ENCODE measurements around the gene MAST3. TPM values are rescaled to one million over a fixed set of nuclear protein-coding genes. Genes with fewer than 3 reads are reported as not detected.

Gene MAST3
- total RNA-seq, 1 experiment from 2014 or later: 14.2 TPM

GRCh38 chr19:18119013-18119716 is 21.6 kb downstream of the MAST3 start:
- TF ChIP-seq POLR2A (IDR thresholded peaks at IDR 0.05; ENCODE audit: borderline replicate concordance, extremely low read depth, insufficient read depth, insufficient read length) (no peak), YY1 (IDR thresholded peaks at IDR 0.05; ENCODE audit: extremely low read depth, insufficient replicate concordance, low read depth, low read length) (no peak), TCF7L2 (IDR thresholded peaks at IDR 0.05; ENCODE audit: borderline replicate concordance, extremely low read depth, insufficient read depth, insufficient read length) (no peak), CEBPB (IDR thresholded peaks at IDR 0.05; ENCODE audit: low read depth) (no peak), JUND (IDR thresholded peaks at IDR 0.05) (no peak), SRF (IDR thresholded peaks at IDR 0.05; ENCODE audit: low read depth) (no peak), FOSL1 (IDR thresholded peaks at IDR 0.05; ENCODE audit: low read depth) (no peak)
- no peak overlapping the region for H3K27ac ChIP-seq (ENCODE audit: low read depth, low read length)
- intact Hi-C loops (cut with micrococcal nuclease): no loop called here
- ChIA-PET RAD21 (ENCODE audit: low non-redundant PET in 1 of 2, low total read pairs in 2 of 2, uncharacterized antibody in 2 of 2, unreplicated experiment in 2 of 2) (no interaction called here), CTCF (no interaction called here), POLR2A (interaction anchor here (1.7 kb wide), 1 partner anchor 163 kb away, joined by 5 read pairs; the partner anchor contains the start of gene JUND)
- ATAC-seq: no peak
- H3K4me2 ChIP-seq (ENCODE audit: low read length): peak overlapping the region; percentile 91
- no peaks in the 10 kb centered on the region for H4K20me1 ChIP-seq (ENCODE audit: insufficient read depth)
- no TSS peak for BruUV-seq (replicated peaks)
- DNase-seq (ENCODE audit: low read depth, low spot score): no peak
- peaks cover 11% of the 10 kb centered on the region; the same call in 1 of the 2 replicates for H3K79me2 ChIP-seq (ENCODE audit: insufficient read depth, low read length)
- H2AFZ ChIP-seq (ENCODE audit: low read depth, low read length, poor library complexity, severe bottlenecking): no peak overlapping the region
- H3K27me3 ChIP-seq (ENCODE audit: insufficient read depth, low read length): no peaks in the 10 kb centered on the region
- peak overlapping the region; percentile 83 for H3K9ac ChIP-seq (ENCODE audit: low read length)
- peak overlapping the region in 1 of 2 experiments; percentile 84; a peak in 2 of 4 replicates for H3K4me3 ChIP-seq (replicated peaks in 1 of 2; ENCODE audit: low read depth in 1 of 2, low read length in 2 of 2)
- no peaks in the 10 kb centered on the region for H3K9me2 ChIP-seq (ENCODE audit: insufficient read depth)
- peaks cover 0 to 7% of the 10 kb centered on the region in 2 experiments; a peak in 1 of 4 replicates for H3K36me3 ChIP-seq (ENCODE audit: control insufficient read depth in 1 of 2, insufficient read depth in 2 of 2, low read length in 2 of 2)
- H3K9me3 ChIP-seq (ENCODE audit: control insufficient read depth in 1 of 2, insufficient read depth in 1 of 2, low read depth in 1 of 2, low read length in 2 of 2): no peaks in the 10 kb centered on the region
- peaks cover 7 to 20% of the 10 kb centered on the region in 2 experiments for H3K4me1 ChIP-seq (ENCODE audit: control insufficient read depth in 1 of 2, insufficient read depth in 2 of 2, low read length in 2 of 2)

- Histone ChIP-seq H3K4me1 (ENCODE audit: control insufficient read depth in 1 of 2, insufficient read depth in 2 of 2, low read length in 2 of 2) (peaks cover 7 to 20% of the 10 kb centered on the region in 2 experiments), H3K9me3 (ENCODE audit: control insufficient read depth in 1 of 2, insufficient read depth in 1 of 2, low read depth in 1 of 2, low read length in 2 of 2) (no peaks in the 10 kb centered on the region), H3K27ac (ENCODE audit: low read depth, low read length) (no peak overlapping the region), H3K4me2 (ENCODE audit: low read length) (no peak overlapping the region), H3K9ac (ENCODE audit: low read length) (no peak overlapping the region), H2AFZ (ENCODE audit: low read depth, low read length, poor library complexity, severe bottlenecking) (no peak overlapping the region), H3K36me3 (ENCODE audit: control insufficient read depth in 1 of 2, insufficient read depth in 2 of 2, low read length in 2 of 2) (peaks cover 0 to 7% of the 10 kb centered on the region in 2 experiments; a peak in 1 of 4 replicates), H3K79me2 (ENCODE audit: insufficient read depth, low read length) (peaks cover 11% of the 10 kb centered on the region; the same call in 1 of the 2 replicates), H3K27me3 (ENCODE audit: insufficient read depth, low read length) (no peaks in the 10 kb centered on the region), H3K9me2 (ENCODE audit: insufficient read depth) (no peaks in the 10 kb centered on the region), H3K4me3 (replicated peaks in 1 of 2; ENCODE audit: low read depth in 1 of 2, low read length in 2 of 2) (no peak overlapping the region), H4K20me1 (ENCODE audit: insufficient read depth) (no peaks in the 10 kb centered on the region)
- ATAC-seq (no peak), DNase-seq (ENCODE audit: low read depth, low spot score) (no peak)
- intact Hi-C loops (cut with micrococcal nuclease): no loop called here
- ChIA-PET POLR2A (no interaction called here), RAD21 (ENCODE audit: low non-redundant PET in 1 of 2, low total read pairs in 2 of 2, uncharacterized antibody in 2 of 2, unreplicated experiment in 2 of 2) (no interaction called here), CTCF (no interaction called here)
- no TSS peak for BruUV-seq (replicated peaks)
- no peak for TF ChIP-seq FOSL1 (IDR thresholded peaks at IDR 0.05; ENCODE audit: low read depth)
- no peak for TF ChIP-seq POLR2A (IDR thresholded peaks at IDR 0.05; ENCODE audit: borderline replicate concordance, extremely low read depth, insufficient read depth, insufficient read length)
- TF ChIP-seq YY1 (IDR thresholded peaks at IDR 0.05; ENCODE audit: extremely low read depth, insufficient replicate concordance, low read depth, low read length): no peak
- TF ChIP-seq, protein P1, sequence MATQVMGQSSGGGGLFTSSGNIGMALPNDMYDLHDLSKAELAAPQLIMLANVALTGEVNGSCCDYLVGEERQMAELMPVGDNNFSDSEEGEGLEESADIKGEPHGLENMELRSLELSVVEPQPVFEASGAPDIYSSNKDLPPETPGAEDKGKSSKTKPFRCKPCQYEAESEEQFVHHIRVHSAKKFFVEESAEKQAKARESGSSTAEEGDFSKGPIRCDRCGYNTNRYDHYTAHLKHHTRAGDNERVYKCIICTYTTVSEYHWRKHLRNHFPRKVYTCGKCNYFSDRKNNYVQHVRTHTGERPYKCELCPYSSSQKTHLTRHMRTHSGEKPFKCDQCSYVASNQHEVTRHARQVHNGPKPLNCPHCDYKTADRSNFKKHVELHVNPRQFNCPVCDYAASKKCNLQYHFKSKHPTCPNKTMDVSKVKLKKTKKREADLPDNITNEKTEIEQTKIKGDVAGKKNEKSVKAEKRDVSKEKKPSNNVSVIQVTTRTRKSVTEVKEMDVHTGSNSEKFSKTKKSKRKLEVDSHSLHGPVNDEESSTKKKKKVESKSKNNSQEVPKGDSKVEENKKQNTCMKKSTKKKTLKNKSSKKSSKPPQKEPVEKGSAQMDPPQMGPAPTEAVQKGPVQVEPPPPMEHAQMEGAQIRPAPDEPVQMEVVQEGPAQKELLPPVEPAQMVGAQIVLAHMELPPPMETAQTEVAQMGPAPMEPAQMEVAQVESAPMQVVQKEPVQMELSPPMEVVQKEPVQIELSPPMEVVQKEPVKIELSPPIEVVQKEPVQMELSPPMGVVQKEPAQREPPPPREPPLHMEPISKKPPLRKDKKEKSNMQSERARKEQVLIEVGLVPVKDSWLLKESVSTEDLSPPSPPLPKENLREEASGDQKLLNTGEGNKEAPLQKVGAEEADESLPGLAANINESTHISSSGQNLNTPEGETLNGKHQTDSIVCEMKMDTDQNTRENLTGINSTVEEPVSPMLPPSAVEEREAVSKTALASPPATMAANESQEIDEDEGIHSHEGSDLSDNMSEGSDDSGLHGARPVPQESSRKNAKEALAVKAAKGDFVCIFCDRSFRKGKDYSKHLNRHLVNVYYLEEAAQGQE (IDR thresholded peaks at IDR 0.05; ENCODE audit: low read depth): no peak
- no peak for TF ChIP-seq SP1 (IDR thresholded peaks at IDR 0.05; ENCODE audit: low read depth)
- TF ChIP-seq ZBTB33 (IDR thresholded peaks at IDR 0.05; ENCODE audit: extremely low read depth, insufficient replicate concordance, low read length): no peak
- TF ChIP-seq SIN3A (IDR thresholded peaks at IDR 0.05; ENCODE audit: low read depth): no peak
- no peak for TF ChIP-seq CBX3 (IDR thresholded peaks at IDR 0.05; ENCODE audit: low read depth)
- TF ChIP-seq EZH2 (IDR thresholded peaks at IDR 0.05): no peak
- no peak for TF ChIP-seq POLR2AphosphoS5 (IDR thresholded peaks at IDR 0.05; ENCODE audit: low read depth, low read length)
- TF ChIP-seq TCF7L2 (IDR thresholded peaks at IDR 0.05; ENCODE audit: borderline replicate concordance, extremely low read depth, insufficient read depth, insufficient read length): no peak
Observed at GRCh38 chr19:18119717-18120105, 22.1 kb downstream of the MAST3 start.

All from HCT116 (cell line).